C4-2B (cell line): Measurements from ENCODE around the gene SMOC2.

Source experiments
- ZFX ChIP-seq: fragments of 450-650 bp; IDR thresholded peaks from 2 replicates; pipeline ENCODE4 v1.6.1; 2017
- TF ChIP-seq, protein P1 (sequence below): fragments of 450-650 bp; conservative IDR thresholded peaks from 2 replicates; pipeline ENCODE4 v1.5.1; 2017; ENCODE audit warnings: mild to moderate bottlenecking

- TF ChIP-seq, protein P1, sequence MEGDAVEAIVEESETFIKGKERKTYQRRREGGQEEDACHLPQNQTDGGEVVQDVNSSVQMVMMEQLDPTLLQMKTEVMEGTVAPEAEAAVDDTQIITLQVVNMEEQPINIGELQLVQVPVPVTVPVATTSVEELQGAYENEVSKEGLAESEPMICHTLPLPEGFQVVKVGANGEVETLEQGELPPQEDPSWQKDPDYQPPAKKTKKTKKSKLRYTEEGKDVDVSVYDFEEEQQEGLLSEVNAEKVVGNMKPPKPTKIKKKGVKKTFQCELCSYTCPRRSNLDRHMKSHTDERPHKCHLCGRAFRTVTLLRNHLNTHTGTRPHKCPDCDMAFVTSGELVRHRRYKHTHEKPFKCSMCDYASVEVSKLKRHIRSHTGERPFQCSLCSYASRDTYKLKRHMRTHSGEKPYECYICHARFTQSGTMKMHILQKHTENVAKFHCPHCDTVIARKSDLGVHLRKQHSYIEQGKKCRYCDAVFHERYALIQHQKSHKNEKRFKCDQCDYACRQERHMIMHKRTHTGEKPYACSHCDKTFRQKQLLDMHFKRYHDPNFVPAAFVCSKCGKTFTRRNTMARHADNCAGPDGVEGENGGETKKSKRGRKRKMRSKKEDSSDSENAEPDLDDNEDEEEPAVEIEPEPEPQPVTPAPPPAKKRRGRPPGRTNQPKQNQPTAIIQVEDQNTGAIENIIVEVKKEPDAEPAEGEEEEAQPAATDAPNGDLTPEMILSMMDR = no peak
- TF ChIP-seq ZFX = no peak
Observed at GRCh38 chr6:168416531-168416930, 24.5 kb upstream of the SMOC2 start.
